IMR-90 (cell line): ENCODE measurements around the gene CNTLN. TPM values are rescaled to one million over a fixed set of nuclear protein-coding genes. Genes with fewer than 3 reads are reported as not detected.

Experiments
- ATAC-seq: fragments of 200-7000 bp; cut with Tn5 transposase; 2 replicates; pipeline ENCODE4 v1.9.1; 2020; ENCODE audit warnings: low read depth, mild to moderate bottlenecking, moderate library complexity
- BruUV-seq: library from RNA; stranded (reverse); fragments of 400-500 nt; replicated peaks from 2 replicates; lab custom pipeline; 2021; lab: Mats Ljungman, UMichigan
- CTCF ChIA-PET: fragments of 300-600 bp; formaldehyde crosslinking; extraction: SDS; loops from one replicate; lab custom pipeline; 2021; ENCODE audit warnings: antibody characterized with exemption; lab: Yijun Ruan, JAX
- POLR2A ChIA-PET: fragments of 300-600 bp; sonication (Branson Sonifier 250); formaldehyde crosslinking; loops from one replicate; lab custom pipeline; 2022; ENCODE audit warnings: antibody characterized with exemption; ENCODE audit not compliant: unreplicated experiment; lab: Charles Lee
- DNase-seq: peaks from one replicate; pipeline ENCODE4 v3.0.0; 2013
- H2AFZ ChIP-seq: replicated peaks from 2 replicates; pipeline ENCODE3; 2013; ENCODE audit warnings: low read length, mild to moderate bottlenecking; ENCODE audit not compliant: poor library complexity
- H2AK5ac ChIP-seq: 2 replicates; pipeline ENCODE4 v1.6.1; 2013; ENCODE audit warnings: low read depth, low read length, inconsistent platforms
- H2AK9ac ChIP-seq: replicated peaks from 2 replicates; pipeline ENCODE3; 2013; ENCODE audit warnings: mild to moderate bottlenecking, low read depth, low read length, moderate library complexity; ENCODE audit not compliant: poor library complexity
- H2BK120ac ChIP-seq: 2 replicates; pipeline ENCODE4 v1.6.1; 2013; ENCODE audit warnings: low read depth, low read length, inconsistent platforms
- H2BK15ac ChIP-seq: 3 replicates; pipeline ENCODE4 v1.6.1; 2013; ENCODE audit warnings: low read depth, low read length, inconsistent platforms
- H2BK20ac ChIP-seq: 2 replicates; pipeline ENCODE4 v1.6.1; 2013; ENCODE audit warnings: low read depth, mild to moderate bottlenecking, inconsistent platforms, low read length, moderate library complexity
- H2BK5ac ChIP-seq: 2 replicates; pipeline ENCODE4 v1.6.1; 2013; ENCODE audit warnings: mild to moderate bottlenecking, low read depth, low read length, inconsistent platforms; ENCODE audit not compliant: poor library complexity, severe bottlenecking
- H3K14ac ChIP-seq: replicated peaks from 2 replicates; pipeline ENCODE4 v1.6.1; 2013; ENCODE audit warnings: low read depth, low read length, inconsistent platforms
- H3K18ac ChIP-seq: 2 replicates; pipeline ENCODE4 v1.6.1; 2013; ENCODE audit warnings: low read depth, low read length, control low read depth
- H3K23ac ChIP-seq: 2 replicates; pipeline ENCODE4 v1.6.1; 2013; ENCODE audit warnings: low read depth, low read length, inconsistent platforms
- H3K27ac ChIP-seq: 2 replicates; pipeline ENCODE4 v1.5.1; 2013; ENCODE audit warnings: mild to moderate bottlenecking, control low read depth, low read length; ENCODE audit not compliant: insufficient read depth
- H3K27me3 ChIP-seq: 2 replicates; pipeline ENCODE4 v1.6.1; 2013; ENCODE audit warnings: low read length; ENCODE audit not compliant: control insufficient read depth, insufficient read depth
- H3K36me3 ChIP-seq: 2 replicates; pipeline ENCODE4 v1.6.1; 2013; ENCODE audit warnings: low read length, mixed read lengths; ENCODE audit not compliant: control insufficient read depth, insufficient read depth
- H3K4ac ChIP-seq: 2 replicates; pipeline ENCODE4 v1.6.1; 2013; ENCODE audit warnings: low read depth, low read length, inconsistent platforms
- H3K4me1 ChIP-seq: 2 replicates; pipeline ENCODE4 v1.6.1; 2013; ENCODE audit warnings: low read length, mixed read lengths; ENCODE audit not compliant: control insufficient read depth, insufficient read depth
- H3K4me2 ChIP-seq: 2 replicates; pipeline ENCODE4 v1.6.1; 2013; ENCODE audit warnings: low read depth, mild to moderate bottlenecking, control low read depth, low read length, moderate library complexity
- H3K4me3 ChIP-seq: 2 replicates; pipeline ENCODE4 v1.5.1; 2013; ENCODE audit warnings: low read depth, mild to moderate bottlenecking, control low read depth, low read length, moderate library complexity; ENCODE audit not compliant: insufficient read depth
- H3K56ac ChIP-seq: 2 replicates; pipeline ENCODE4 v1.6.1; 2013; ENCODE audit warnings: low read length, inconsistent platforms; ENCODE audit not compliant: insufficient read depth; ENCODE audit errors: extremely low read depth
- H3K79me1 ChIP-seq, 2 experiments: 2 replicates each; pipeline ENCODE4 v1.6.1; 2013; ENCODE audit warnings: low read length in 2 of 2, inconsistent platforms in 1 of 2, low read depth in 1 of 2
- H3K9ac ChIP-seq: 2 replicates; pipeline ENCODE4 v1.6.1; 2013; ENCODE audit warnings: low read depth, low read length, control low read depth
- H3K9me1 ChIP-seq: 2 replicates; pipeline ENCODE4 v1.6.1; 2013; ENCODE audit warnings: low read length, inconsistent platforms; ENCODE audit not compliant: insufficient read depth
- H3K9me3 ChIP-seq: 2 replicates; pipeline ENCODE4 v1.6.1; 2013; ENCODE audit warnings: low read length; ENCODE audit not compliant: control insufficient read depth, insufficient read depth
- H4K20me1 ChIP-seq: 2 replicates; pipeline ENCODE4 v1.6.1; 2013; ENCODE audit warnings: low read length, inconsistent platforms; ENCODE audit not compliant: insufficient read depth
- H4K5ac ChIP-seq: 2 replicates; pipeline ENCODE4 v1.6.1; 2013; ENCODE audit warnings: mild to moderate bottlenecking, low read depth, low read length, control low read depth
- H4K8ac ChIP-seq, 2 experiments: 2 replicates each; pipeline ENCODE4 v1.6.1; 2013; ENCODE audit warnings: low read depth in 2 of 2, low read length in 2 of 2, control low read depth in 1 of 2, inconsistent platforms in 1 of 2
- H4K91ac ChIP-seq: 2 replicates; pipeline ENCODE4 v1.6.1; 2013; ENCODE audit warnings: low read depth, low read length, inconsistent platforms; ENCODE audit not compliant: insufficient read depth
- BHLHE40 ChIP-seq: fragments of 150-350 bp; IDR thresholded peaks from 2 replicates; pipeline ENCODE4 v1.6.1; 2016; ENCODE audit warnings: mild to moderate bottlenecking, low read depth, low read length
- CTCF ChIP-seq: conservative IDR thresholded peaks from 2 replicates; pipeline ENCODE4 v1.5.1; 2012; ENCODE audit warnings: mild to moderate bottlenecking, low read depth, low read length, improper control_type of control experiment
- FOS ChIP-seq: fragments of 150-350 bp; IDR thresholded peaks from 2 replicates; pipeline ENCODE4 v1.6.1; 2016; ENCODE audit warnings: low read depth, low read length
- MAZ ChIP-seq: IDR thresholded peaks from 2 replicates; pipeline ENCODE4 v1.6.1; 2012; ENCODE audit warnings: low read depth, mild to moderate bottlenecking, low read length, improper control_type of control experiment, moderate library complexity, borderline replicate concordance
- MXI1 ChIP-seq: IDR thresholded peaks from 2 replicates; pipeline ENCODE4 v1.6.1; 2012; ENCODE audit warnings: low read depth, mild to moderate bottlenecking, low read length, moderate library complexity, borderline replicate concordance
- NFE2L2 ChIP-seq: fragments of 150-350 bp; IDR thresholded peaks from 2 replicates; pipeline ENCODE4 v1.6.1; 2016; ENCODE audit warnings: low read depth, mild to moderate bottlenecking, low read length
- RAD21 ChIP-seq: IDR thresholded peaks from 2 replicates; pipeline ENCODE4 v1.6.1; 2012; ENCODE audit warnings: low read length, improper control_type of control experiment
- RCOR1 ChIP-seq: IDR thresholded peaks from 2 replicates; pipeline ENCODE4 v1.6.1; 2012; ENCODE audit warnings: mild to moderate bottlenecking, low read length, improper control_type of control experiment; ENCODE audit not compliant: insufficient replicate concordance
- RFX5 ChIP-seq: IDR thresholded peaks from 2 replicates; pipeline ENCODE4 v1.8.0; 2012; ENCODE audit warnings: low read depth, mild to moderate bottlenecking, low read length, moderate library complexity
- SMC3 ChIP-seq: fragments of 150-350 bp; IDR thresholded peaks from 2 replicates; pipeline ENCODE4 v1.6.1; 2016; ENCODE audit warnings: low read depth, mild to moderate bottlenecking, antibody characterized with exemption, low read length, moderate library complexity
- USF2 ChIP-seq: fragments of 150-350 bp; IDR thresholded peaks from 2 replicates; pipeline ENCODE4 v1.6.1; 2017; ENCODE audit warnings: mild to moderate bottlenecking, antibody characterized with exemption, low read length, low read depth
- dilution Hi-C: fragments of 300-500 bp; cut with HindIII; formaldehyde crosslinking; loops from one replicate; pipeline ENCODE4 v1.14.3; 2018; ENCODE audit warnings: low sequenced_read_pairs; ENCODE audit not compliant: unreplicated experiment
- in situ Hi-C: fragments of 300-500 bp; cut with MboI; formaldehyde crosslinking; loops from 3 replicates; pipeline ENCODE4 v1.14.3; 2019; ENCODE audit warnings: low sequenced_read_pairs, inconsistent platforms, mixed read lengths
- intact Hi-C: fragments of 100-400 bp; cut with micrococcal nuclease; formaldehyde crosslinking; loops from 2 replicates; pipeline ENCODE4 v1.10.0; 2022
- polyA plus RNA-seq, 3 experiments: library from polyadenylated mRNA; depleted of rRNA; stranded (reverse); fragments of >200 nt; gene quantifications; 2 replicates each; pipeline ENCODE4 v1.2.3, GENCODE V29; 2012; ENCODE audit warnings: low replicate concordance in 1 of 3
- total RNA-seq: library from RNA; depleted of rRNA; stranded (reverse); fragments of >200 nt; gene quantifications from 2 replicates; pipeline ENCODE4 v1.2.3, GENCODE V29; 2012
- TF ChIP-seq, protein P1 (sequence below): fragments of 150-350 bp; IDR thresholded peaks from 2 replicates; pipeline ENCODE4 v1.6.1; 2016; ENCODE audit warnings: low read depth, mild to moderate bottlenecking, low read length, moderate library complexity, borderline replicate concordance

The CNTLN gene
- total and polyA plus RNA-seq, 2 of the 4 experiments (the other 2 are of a cell fraction): 3.8 to 5.9 TPM

DNA sequence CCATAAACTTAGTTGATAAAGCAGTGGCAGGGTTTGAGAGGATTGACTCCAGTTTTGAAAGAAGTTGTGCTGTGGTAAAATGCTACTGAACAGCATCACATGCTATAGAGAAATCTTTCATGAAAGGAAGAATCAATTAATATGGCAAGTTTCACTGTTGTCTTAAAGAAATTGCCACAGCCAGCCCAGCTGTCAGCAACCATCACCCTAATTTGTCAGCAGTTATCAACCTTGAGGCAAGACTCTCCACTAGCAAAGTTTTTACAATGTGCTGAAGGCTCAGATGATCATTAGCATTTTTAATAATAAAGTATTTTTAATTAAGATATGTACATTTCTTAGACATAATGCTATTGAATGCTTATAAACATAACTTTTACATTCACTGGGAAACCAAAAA lies 343.0 kb downstream of the CNTLN start:
- ATAC-seq (no peak), DNase-seq (no peak)
- H3K27ac ChIP-seq: no peak overlapping the region
- H4K5ac ChIP-seq: no peak overlapping the region
- no peaks in the 10 kb centered on the region for H3K79me1 ChIP-seq
- no peak overlapping the region for H2BK120ac ChIP-seq
- H2BK5ac ChIP-seq: no peak overlapping the region
- dilution Hi-C loops: no loop called here
- BruUV-seq: no TSS peak
- H4K8ac ChIP-seq: no peak overlapping the region
- no peaks in the 10 kb centered on the region for H3K36me3 ChIP-seq
- H3K27me3 ChIP-seq: no peaks in the 10 kb centered on the region
- no peak overlapping the region for H2BK20ac ChIP-seq
- H3K4me1 ChIP-seq: no peaks in the 10 kb centered on the region
- H3K9me1 ChIP-seq: peaks cover 4% of the 10 kb centered on the region; the same call in 1 of the 2 replicates
- H2AK9ac ChIP-seq: no peak overlapping the region
- no peak overlapping the region for H3K4ac ChIP-seq
- no peak overlapping the region for H3K4me2 ChIP-seq
- no peak overlapping the region for H4K91ac ChIP-seq
- H2AK5ac ChIP-seq: no peak overlapping the region
- no peak overlapping the region for H2AFZ ChIP-seq
- no peak overlapping the region for H3K14ac ChIP-seq
- no peaks in the 10 kb centered on the region for H3K9me3 ChIP-seq
- POLR2A ChIA-PET: no interaction called here
- no peak overlapping the region for H3K56ac ChIP-seq
- no peak overlapping the region for H3K4me3 ChIP-seq
- in situ Hi-C loops: no loop called here
- CTCF ChIA-PET: no interaction called here
- H2BK15ac ChIP-seq: no peak overlapping the region
- H3K9ac ChIP-seq: no peak overlapping the region
- H3K23ac ChIP-seq: no peak overlapping the region
- intact Hi-C loops: no loop called here
- TF ChIP-seq MXI1: no peak
- no peak for TF ChIP-seq CTCF
- no peak for TF ChIP-seq SMC3
- TF ChIP-seq MAZ: no peak
- TF ChIP-seq, protein P1, sequence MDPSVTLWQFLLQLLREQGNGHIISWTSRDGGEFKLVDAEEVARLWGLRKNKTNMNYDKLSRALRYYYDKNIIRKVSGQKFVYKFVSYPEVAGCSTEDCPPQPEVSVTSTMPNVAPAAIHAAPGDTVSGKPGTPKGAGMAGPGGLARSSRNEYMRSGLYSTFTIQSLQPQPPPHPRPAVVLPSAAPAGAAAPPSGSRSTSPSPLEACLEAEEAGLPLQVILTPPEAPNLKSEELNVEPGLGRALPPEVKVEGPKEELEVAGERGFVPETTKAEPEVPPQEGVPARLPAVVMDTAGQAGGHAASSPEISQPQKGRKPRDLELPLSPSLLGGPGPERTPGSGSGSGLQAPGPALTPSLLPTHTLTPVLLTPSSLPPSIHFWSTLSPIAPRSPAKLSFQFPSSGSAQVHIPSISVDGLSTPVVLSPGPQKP: no peak
- no peak for TF ChIP-seq FOS
- TF ChIP-seq BHLHE40: no peak
- TF ChIP-seq NFE2L2: no peak
- TF ChIP-seq RFX5: no peak
- no peak for TF ChIP-seq RAD21
- no peak for TF ChIP-seq USF2
- TF ChIP-seq RCOR1: no peak
- H3K18ac ChIP-seq: no peak overlapping the region
- no peaks in the 10 kb centered on the region for H4K20me1 ChIP-seq
